ENCODE results near the gene DCC. TPM values are rescaled to one million over a fixed set of nuclear protein-coding genes. Genes with fewer than 3 reads are reported as not detected.

DCC gene
- total and polyA plus RNA-seq, 4 experiments from 2014 or later, result not detected

DNA sequence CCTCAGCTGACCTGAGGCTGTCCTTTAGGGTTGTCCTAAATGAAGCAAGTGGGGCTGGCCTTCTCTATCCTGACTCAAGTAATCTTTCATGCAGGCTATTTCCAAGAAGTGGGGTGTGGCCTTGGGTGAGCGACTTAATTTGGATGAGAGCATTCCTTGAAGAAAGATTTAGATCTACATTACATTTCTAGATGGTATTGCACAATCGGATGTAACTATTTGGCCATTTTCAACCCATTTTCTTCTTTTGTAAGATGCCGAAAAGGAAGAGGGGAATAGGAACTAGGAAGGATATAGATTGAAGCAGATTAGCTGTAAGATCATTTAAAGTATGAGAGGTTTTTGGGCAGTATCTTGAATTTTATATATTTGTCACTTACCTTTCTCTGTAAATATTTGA is 1138.2 kb downstream of the DCC start:
- intact Hi-C loops (cut with micrococcal nuclease), result no loop called here

DNA sequence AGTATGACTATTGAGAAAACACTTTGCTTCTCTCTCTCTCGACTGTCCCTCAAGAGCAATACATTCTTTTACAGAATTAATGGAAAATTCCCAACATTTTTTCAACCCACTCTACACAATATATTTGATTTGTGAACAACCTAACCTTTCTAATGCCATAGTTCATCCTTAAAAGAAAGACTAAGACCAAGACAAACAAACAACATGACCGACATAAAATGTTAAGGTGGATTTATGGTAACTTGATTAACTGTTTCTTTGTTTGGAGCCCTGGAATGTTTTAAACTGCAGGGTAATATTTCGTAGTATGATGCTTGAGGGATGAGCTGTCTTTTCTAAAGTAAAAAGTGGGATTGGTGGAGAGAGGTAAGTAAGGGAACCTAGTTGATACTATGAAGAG is 1146.3 kb downstream of the DCC start:
- Histone ChIP-seq H3K4me3 (ENCODE audit: low read length in 2 of 2) (no peak overlapping the region), H3K9me3 (ENCODE audit: control insufficient read depth in 1 of 2, low read length in 2 of 2) (no peaks in the 10 kb centered on the region), H3K36me3 (ENCODE audit: insufficient read depth, low read length) (no peaks in the 10 kb centered on the region), H3K27ac (ENCODE audit: low read depth, low read length) (no peak overlapping the region), H3K4me1 (ENCODE audit: insufficient read depth, low read length) (no peaks in the 10 kb centered on the region), H3K27me3 (ENCODE audit: insufficient read depth, low read length) (no peaks in the 10 kb centered on the region)
- no peaks in the 10 kb centered on the region for H3K9me3 Mint-ChIP-seq
- H3K27me3 Mint-ChIP-seq, result no peaks in the 10 kb centered on the region
- DNase-seq, result no peak
- intact Hi-C loops (cut with micrococcal nuclease), result no loop called here
- H3K27ac Mint-ChIP-seq, result no peak overlapping the region
- no peaks in the 10 kb centered on the region for H3K4me1 Mint-ChIP-seq
- H3K36me3 Mint-ChIP-seq, result no peaks in the 10 kb centered on the region
- ChIA-PET CTCF (ENCODE audit: partially characterized antibody) (no interaction called here), POLR2A (ENCODE audit: partially characterized antibody) (no interaction called here)
- H3K4me3 Mint-ChIP-seq, result no peak overlapping the region

More for the DNA sequence above, 1138.2 kb downstream of the DCC start:
- H3K9me3 ChIP-seq (ENCODE audit: control insufficient read depth in 1 of 2, low read length in 2 of 2), result no peaks in the 10 kb centered on the region
- H3K4me3 ChIP-seq (ENCODE audit: low read length in 2 of 2), result no peak overlapping the region
- peaks cover 0 to 18% (median 4%) of the 10 kb centered on the region in 8 donors for H3K9me3 Mint-ChIP-seq
- ChIA-PET POLR2A (ENCODE audit: partially characterized antibody) (no interaction called here), CTCF (ENCODE audit: partially characterized antibody) (no interaction called here)
- no peaks in the 10 kb centered on the region for H3K4me1 ChIP-seq (ENCODE audit: insufficient read depth, low read length)
- no peaks in the 10 kb centered on the region for H3K4me1 Mint-ChIP-seq
- no peak for DNase-seq
- no peaks in the 10 kb centered on the region for H3K27me3 ChIP-seq (ENCODE audit: insufficient read depth, low read length)
- no peaks in the 10 kb centered on the region for H3K36me3 ChIP-seq (ENCODE audit: insufficient read depth, low read length)
- H3K27ac Mint-ChIP-seq, result no peak overlapping the region
- no peak overlapping the region for H3K4me3 Mint-ChIP-seq
- no peaks in the 10 kb centered on the region for H3K36me3 Mint-ChIP-seq
- no peaks in the 10 kb centered on the region for H3K27me3 Mint-ChIP-seq
- H3K27ac ChIP-seq (ENCODE audit: low read depth, low read length), result no peak overlapping the region

DNA sequence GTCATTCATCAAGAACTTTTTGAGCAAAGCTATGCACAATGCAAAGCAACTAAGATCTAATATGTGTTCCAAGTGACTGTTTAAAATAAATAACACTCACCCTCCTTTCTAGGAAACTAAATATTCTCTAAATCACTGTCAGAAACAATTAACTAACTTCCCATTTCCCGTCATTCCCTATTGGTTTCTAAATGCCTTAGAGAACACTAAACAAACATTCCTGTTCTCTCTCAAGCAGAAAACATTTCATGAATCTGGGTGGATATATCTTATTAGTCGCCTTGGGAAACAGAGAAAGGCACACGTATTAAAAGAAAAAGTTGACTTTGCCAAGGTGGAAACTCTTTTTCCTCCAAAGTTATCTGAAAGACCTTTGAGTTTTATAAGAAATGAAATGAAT is 1149.3 kb downstream of the DCC start:
- no peak overlapping the region for H3K4me3 Mint-ChIP-seq
- CTCF ChIA-PET (ENCODE audit: partially characterized antibody), result no interaction called here
- H3K9me3 Mint-ChIP-seq, result peaks cover 2 to 9% (median 4%) of the 10 kb centered on the region in 8 donors
- POLR2A ChIA-PET (ENCODE audit: partially characterized antibody), result no interaction called here
- no peaks in the 10 kb centered on the region for H3K27me3 Mint-ChIP-seq
- H3K27ac Mint-ChIP-seq, result no peak overlapping the region
- no peak overlapping the region for H3K4me3 ChIP-seq (ENCODE audit: low read length in 2 of 2)
- H3K27me3 ChIP-seq (ENCODE audit: insufficient read depth, low read length), result no peaks in the 10 kb centered on the region
- H3K4me1 Mint-ChIP-seq, result no peaks in the 10 kb centered on the region
- intact Hi-C loops (cut with micrococcal nuclease), result no loop called here
- no peak for DNase-seq
- no peaks in the 10 kb centered on the region for H3K4me1 ChIP-seq (ENCODE audit: insufficient read depth, low read length)
- no peak overlapping the region for H3K27ac ChIP-seq (ENCODE audit: low read depth, low read length)
- no peaks in the 10 kb centered on the region for H3K36me3 Mint-ChIP-seq
- no peaks in the 10 kb centered on the region for H3K36me3 ChIP-seq (ENCODE audit: insufficient read depth, low read length)
- no peaks in the 10 kb centered on the region for H3K9me3 ChIP-seq (ENCODE audit: control insufficient read depth in 1 of 2, low read length in 2 of 2)

DNA sequence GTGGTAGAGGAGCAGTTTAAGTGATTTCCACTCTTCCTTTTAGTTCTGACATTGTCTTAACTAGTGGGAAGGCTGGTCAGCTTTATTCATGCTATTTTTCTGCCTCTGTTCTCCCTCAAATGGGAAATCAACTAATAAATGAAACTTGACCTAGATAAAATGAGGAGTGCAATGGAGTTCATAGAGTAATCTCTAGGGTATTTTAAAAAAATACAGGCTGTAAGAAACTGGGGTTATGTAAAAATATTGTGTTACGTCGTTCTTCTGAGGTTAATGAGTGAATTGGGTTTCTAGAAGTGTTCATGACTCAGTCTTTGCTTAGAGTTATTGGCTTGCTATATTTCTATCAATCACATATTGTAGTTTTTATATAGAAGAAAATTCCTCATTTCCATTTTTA is 1150.0 kb downstream of the DCC start:
- POLR2A ChIA-PET (ENCODE audit: partially characterized antibody), result no interaction called here
- Mint-ChIP-seq H3K4me1 (no peaks in the 10 kb centered on the region), H3K27me3 (no peaks in the 10 kb centered on the region), H3K36me3 (no peaks in the 10 kb centered on the region), H3K9me3 (peaks cover 2 to 9% (median 5%) of the 10 kb centered on the region in 8 donors), H3K4me3 (no peak overlapping the region), H3K27ac (no peak overlapping the region)
- CTCF ChIA-PET (ENCODE audit: partially characterized antibody), result no interaction called here
- H3K36me3 ChIP-seq (ENCODE audit: insufficient read depth, low read length), result no peaks in the 10 kb centered on the region
- no peaks in the 10 kb centered on the region for H3K4me1 ChIP-seq (ENCODE audit: insufficient read depth, low read length)
- no peak overlapping the region for H3K27ac ChIP-seq (ENCODE audit: low read depth, low read length)
- intact Hi-C loops (cut with micrococcal nuclease), result no loop called here
- H3K4me3 ChIP-seq (ENCODE audit: low read length in 2 of 2), result no peak overlapping the region
- no peak for DNase-seq
- no peaks in the 10 kb centered on the region for H3K27me3 ChIP-seq (ENCODE audit: insufficient read depth, low read length)
- no peaks in the 10 kb centered on the region for H3K9me3 ChIP-seq (ENCODE audit: control insufficient read depth in 1 of 2, low read length in 2 of 2)

DNA sequence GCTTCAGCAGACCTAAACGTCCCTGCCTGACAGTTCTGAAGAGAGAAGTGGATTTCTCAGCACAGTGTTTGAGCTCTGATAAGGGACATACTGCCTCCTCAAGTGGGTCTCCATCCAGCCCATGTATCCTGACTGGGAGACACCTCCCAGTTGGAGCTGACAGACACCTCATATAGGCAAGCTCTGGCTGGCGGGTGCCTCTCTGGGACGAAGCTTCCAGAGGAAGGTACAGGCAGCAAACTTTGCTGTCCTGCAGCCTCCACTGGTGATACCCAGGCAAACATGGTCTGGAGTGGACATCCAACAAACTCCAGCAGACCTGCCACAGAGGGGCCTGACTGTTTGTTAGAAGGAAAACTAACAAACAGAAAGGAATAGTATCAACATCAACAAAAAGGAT is 1156.0 kb downstream of the DCC start:
- Mint-ChIP-seq H3K36me3 (no peaks in the 10 kb centered on the region), H3K27me3 (no peaks in the 10 kb centered on the region), H3K27ac (no peak overlapping the region), H3K4me1 (no peaks in the 10 kb centered on the region), H3K4me3 (no peak overlapping the region), H3K9me3 (peaks cover 2 to 14% (median 8%) of the 10 kb centered on the region in 8 donors)
- Histone ChIP-seq H3K4me1 (ENCODE audit: insufficient read depth, low read length) (no peaks in the 10 kb centered on the region), H3K27ac (ENCODE audit: low read depth, low read length) (no peak overlapping the region), H3K27me3 (ENCODE audit: insufficient read depth, low read length) (no peaks in the 10 kb centered on the region), H3K36me3 (ENCODE audit: insufficient read depth, low read length) (no peaks in the 10 kb centered on the region), H3K4me3 (ENCODE audit: low read length in 2 of 2) (no peak overlapping the region), H3K9me3 (ENCODE audit: control insufficient read depth in 1 of 2, low read length in 2 of 2) (no peaks in the 10 kb centered on the region)
- no peak for DNase-seq
- ChIA-PET POLR2A (ENCODE audit: partially characterized antibody) (no interaction called here), CTCF (ENCODE audit: partially characterized antibody) (no interaction called here)
- intact Hi-C loops (cut with micrococcal nuclease), result no loop called here

DNA sequence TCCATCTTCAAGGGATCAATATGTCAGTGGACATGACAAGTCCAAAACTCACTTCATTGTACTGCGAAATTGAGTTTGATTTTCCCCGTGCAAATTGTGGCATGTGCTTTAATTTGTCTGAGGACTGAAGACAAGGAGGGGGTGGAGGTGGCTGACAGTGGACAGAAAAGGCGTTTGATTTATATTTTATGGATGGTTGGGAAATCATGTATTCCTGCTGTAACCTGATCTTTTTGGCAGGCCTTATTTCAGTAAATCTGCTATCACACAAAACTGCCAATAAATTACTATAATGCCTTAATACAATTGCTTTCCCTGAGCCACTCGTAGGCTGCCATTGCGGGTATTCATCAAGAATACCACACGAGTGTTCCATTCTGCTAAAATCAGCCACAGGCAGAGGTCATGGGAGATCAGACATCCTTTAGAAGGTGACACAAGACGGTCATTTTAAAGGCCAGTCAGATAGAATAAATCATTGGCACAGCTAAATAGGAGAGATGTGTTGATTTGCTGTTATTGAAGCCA is 1164.0 kb downstream of the DCC start:
- Mint-ChIP-seq H3K4me1 (no peaks in the 10 kb centered on the region), H3K9me3 (peaks cover 0 to 9% (median 1%) of the 10 kb centered on the region in 8 donors), H3K36me3 (no peaks in the 10 kb centered on the region), H3K27me3 (no peaks in the 10 kb centered on the region), H3K4me3 (no peak overlapping the region), H3K27ac (no peak overlapping the region)
- ChIA-PET CTCF (ENCODE audit: partially characterized antibody) (no interaction called here), POLR2A (ENCODE audit: partially characterized antibody) (no interaction called here)
- H3K9me3 ChIP-seq (ENCODE audit: control insufficient read depth in 1 of 2, low read length in 2 of 2), result no peaks in the 10 kb centered on the region
- H3K4me1 ChIP-seq (ENCODE audit: insufficient read depth, low read length), result no peaks in the 10 kb centered on the region
- DNase-seq, result no peak
- no peaks in the 10 kb centered on the region for H3K27me3 ChIP-seq (ENCODE audit: insufficient read depth, low read length)
- no peaks in the 10 kb centered on the region for H3K36me3 ChIP-seq (ENCODE audit: insufficient read depth, low read length)
- no peak overlapping the region for H3K27ac ChIP-seq (ENCODE audit: low read depth, low read length)
- no peak overlapping the region for H3K4me3 ChIP-seq (ENCODE audit: low read length in 2 of 2)
- intact Hi-C loops (cut with micrococcal nuclease), result no loop called here

DNA sequence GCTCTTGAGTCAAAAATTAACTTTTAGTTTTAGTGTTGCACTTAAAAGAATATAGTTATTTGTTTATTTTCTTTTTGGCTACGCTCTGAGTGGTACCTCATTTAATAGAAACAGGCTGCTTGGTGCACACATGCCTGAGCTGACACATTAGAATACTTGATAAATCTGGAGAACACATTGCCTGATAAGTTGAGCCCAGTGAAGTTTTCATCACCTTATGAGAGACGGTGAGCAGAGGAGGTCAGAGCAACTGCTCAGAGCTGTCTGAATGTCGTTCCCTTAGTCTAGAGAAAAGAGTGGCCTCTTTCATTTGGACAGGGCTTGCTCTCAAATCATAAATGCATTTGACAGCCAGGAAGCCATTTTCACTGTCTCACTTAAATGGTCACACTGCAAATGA is 1168.5 kb downstream of the DCC start:
- DNase-seq, result no peak
- intact Hi-C loops (cut with micrococcal nuclease), result no loop called here
- no peak overlapping the region for H3K4me3 Mint-ChIP-seq

DNA sequence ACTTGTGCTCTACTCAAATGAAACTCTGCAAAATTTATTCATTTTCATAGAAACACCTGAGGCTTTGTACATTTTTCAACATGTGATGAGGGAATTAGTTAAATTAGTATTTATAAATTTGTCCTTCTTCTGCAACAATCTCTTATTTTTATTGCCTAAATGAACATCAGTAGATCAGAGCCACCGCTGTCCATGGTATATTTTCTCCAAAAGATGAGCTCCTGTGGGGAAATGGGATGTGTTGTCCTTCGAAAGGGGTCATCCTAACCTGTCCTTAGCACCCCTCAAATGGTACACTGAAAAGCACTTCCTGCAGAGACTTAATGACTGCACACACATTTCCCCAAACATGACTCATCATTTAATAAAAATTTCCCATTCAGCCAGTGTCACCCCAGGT is 1169.9 kb downstream of the DCC start:
- peaks cover 0 to 9% (median 2%) of the 10 kb centered on the region in 8 donors for H3K9me3 Mint-ChIP-seq

More for the DNA sequence above, 1168.5 kb downstream of the DCC start:
- no peaks in the 10 kb centered on the region for H3K27me3 Mint-ChIP-seq
- peaks cover 0 to 9% (median 2%) of the 10 kb centered on the region in 8 donors for H3K9me3 Mint-ChIP-seq
- Histone ChIP-seq H3K27me3 (ENCODE audit: insufficient read depth, low read length) (no peaks in the 10 kb centered on the region), H3K9me3 (ENCODE audit: control insufficient read depth in 1 of 2, low read length in 2 of 2) (no peaks in the 10 kb centered on the region), H3K4me1 (ENCODE audit: insufficient read depth, low read length) (no peaks in the 10 kb centered on the region), H3K36me3 (ENCODE audit: insufficient read depth, low read length) (no peaks in the 10 kb centered on the region), H3K27ac (ENCODE audit: low read depth, low read length) (no peak overlapping the region), H3K4me3 (ENCODE audit: low read length in 2 of 2) (no peak overlapping the region)
- CTCF ChIA-PET (ENCODE audit: partially characterized antibody), result no interaction called here
- H3K36me3 Mint-ChIP-seq, result no peaks in the 10 kb centered on the region
- no peak overlapping the region for H3K27ac Mint-ChIP-seq
- POLR2A ChIA-PET (ENCODE audit: partially characterized antibody), result no interaction called here
- H3K4me1 Mint-ChIP-seq, result no peaks in the 10 kb centered on the region

More for the DNA sequence above, 1169.9 kb downstream of the DCC start:
- ChIA-PET POLR2A (ENCODE audit: partially characterized antibody) (no interaction called here), CTCF (ENCODE audit: partially characterized antibody) (no interaction called here)
- Histone ChIP-seq H3K4me1 (ENCODE audit: insufficient read depth, low read length) (no peaks in the 10 kb centered on the region), H3K9me3 (ENCODE audit: control insufficient read depth in 1 of 2, low read length in 2 of 2) (no peaks in the 10 kb centered on the region), H3K36me3 (ENCODE audit: insufficient read depth, low read length) (no peaks in the 10 kb centered on the region), H3K4me3 (ENCODE audit: low read length in 2 of 2) (no peak overlapping the region), H3K27me3 (ENCODE audit: insufficient read depth, low read length) (no peaks in the 10 kb centered on the region), H3K27ac (ENCODE audit: low read depth, low read length) (no peak overlapping the region)
- no peak overlapping the region for H3K4me3 Mint-ChIP-seq
- no peaks in the 10 kb centered on the region for H3K27me3 Mint-ChIP-seq
- intact Hi-C loops (cut with micrococcal nuclease), result no loop called here
- DNase-seq, result no peak
- H3K27ac Mint-ChIP-seq, result no peak overlapping the region
- H3K4me1 Mint-ChIP-seq, result no peaks in the 10 kb centered on the region
- H3K36me3 Mint-ChIP-seq, result no peaks in the 10 kb centered on the region
